HG02571 (cell line): ENCODE measurements around the gene HAGHL.
"Not testable (repeated sequence)": the region's sequence is repeated elsewhere in the genome, so short reads cannot be mapped to it uniquely, and the experiment has no call there.

Source experiments
- ATAC-seq: cut with Tn5 transposase; IDR thresholded peaks from one replicate; pipeline ENCODE4 v1.9.1; 2021; ENCODE audit warnings: mild to moderate bottlenecking, moderate library complexity; ENCODE audit not compliant: unreplicated experiment

Gene HAGHL

GRCh38 chr16:687499-687898, 39.4 kb upstream of the HAGHL start:
- ATAC-seq = no peak

- no peak for ATAC-seq
Observed at GRCh38 chr16:689175-689897, 37.6 kb upstream of the HAGHL start.

- not testable (repeated sequence) for ATAC-seq
Observed at GRCh38 chr16:691242-691641, 35.7 kb upstream of the HAGHL start.

- ATAC-seq = no peak
Observed at GRCh38 chr16:692356-693108, 34.4 kb upstream of the HAGHL start.

GRCh38 chr16:693364-693763, 33.5 kb upstream of the HAGHL start:
- no peak for ATAC-seq

- no peak for ATAC-seq
Observed at GRCh38 chr16:693766-694165, 33.1 kb upstream of the HAGHL start.

- ATAC-seq = no peak
Observed at GRCh38 chr16:694187-694862, 32.6 kb upstream of the HAGHL start.

GRCh38 chr16:694863-695354, 32.0 kb upstream of the HAGHL start:
- no peak for ATAC-seq

GRCh38 chr16:695355-696089, 31.4 kb upstream of the HAGHL start:
- ATAC-seq = no peak

- ATAC-seq = no peak
Observed at GRCh38 chr16:698911-699671, 27.8 kb upstream of the HAGHL start.

- no peak for ATAC-seq
Observed at GRCh38 chr16:700684-701584, 26.0 kb upstream of the HAGHL start.

- no peak for ATAC-seq
Observed at GRCh38 chr16:702341-702740, 24.6 kb upstream of the HAGHL start.

GRCh38 chr16:703406-703805, 23.5 kb upstream of the HAGHL start:
- no peak for ATAC-seq

- no peak for ATAC-seq
Observed at GRCh38 chr16:704047-704446, 22.9 kb upstream of the HAGHL start.

GRCh38 chr16:704552-705380, 22.1 kb upstream of the HAGHL start:
- ATAC-seq = no peak

GRCh38 chr16:705431-706188, 21.3 kb upstream of the HAGHL start, which contains the start of gene FBXL16:
Gene FBXL16, minus strand, starts transcription at chr16:705801. Its CDS starts 8,396 bp downstream, at chr16:697405.
- no peak for ATAC-seq

GRCh38 chr16:706189-707061, 20.5 kb upstream of the HAGHL start:
- no peak for ATAC-seq
